OCI-LY1 (cell line): ENCODE measurements around the gene IQCB1.

Source experiments
- CTCF ChIP-seq: fragments of 200-600 bp; sonication (generic), shearing (Covaris generic); IDR thresholded peaks from 2 replicates; pipeline ENCODE4 v1.5.1; 2017; ENCODE audit warnings: mild to moderate bottlenecking, antibody characterized with exemption, low read length, moderate library complexity, mixed read lengths
- EZH2 ChIP-seq: fragments of 200-600 bp; sonication (generic), shearing (Covaris generic); IDR thresholded peaks from 2 replicates; pipeline ENCODE4 v1.8.0; 2017; ENCODE audit warnings: borderline replicate concordance, mixed run types, mild to moderate bottlenecking, antibody characterized with exemption, low read length, moderate library complexity, mixed read lengths

DNA sequence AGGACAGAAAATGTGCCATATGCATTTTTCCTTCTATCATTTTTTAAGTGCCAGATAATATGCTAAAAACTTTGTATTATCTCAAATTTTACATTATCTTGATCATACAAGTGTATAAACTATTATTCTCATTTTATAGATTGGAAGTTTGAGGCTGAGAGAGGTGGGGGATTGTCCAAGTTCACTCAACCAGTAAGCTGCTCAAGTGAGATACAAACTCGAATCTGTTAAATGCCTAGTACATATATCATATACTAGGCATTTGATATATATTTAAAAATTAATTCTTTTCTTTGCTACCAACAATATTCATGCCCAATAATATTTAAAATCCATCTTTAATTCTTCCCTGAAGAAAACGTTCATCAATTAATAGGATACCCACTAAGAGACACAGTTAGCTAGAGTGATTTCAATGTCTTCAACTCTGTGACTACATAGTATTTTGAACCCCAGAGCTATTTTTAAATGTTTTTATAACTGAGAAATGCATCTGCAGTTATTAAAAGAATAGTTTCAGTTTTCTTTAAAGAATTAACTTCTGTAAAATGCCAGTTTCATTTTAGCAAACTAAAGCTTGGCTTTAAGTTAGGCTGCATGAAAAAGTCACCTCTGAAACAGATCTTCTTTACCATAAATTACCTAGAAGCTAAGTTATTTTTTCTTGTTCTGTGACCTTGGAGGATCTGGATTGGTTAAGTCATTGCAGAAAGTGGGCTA lies 40.4 kb downstream of the IQCB1 start:
- TF ChIP-seq CTCF, result no peak
- no peak for TF ChIP-seq EZH2
